ENCODE measurements around the gene COL4A4.

COL4A4 gene

DNA sequence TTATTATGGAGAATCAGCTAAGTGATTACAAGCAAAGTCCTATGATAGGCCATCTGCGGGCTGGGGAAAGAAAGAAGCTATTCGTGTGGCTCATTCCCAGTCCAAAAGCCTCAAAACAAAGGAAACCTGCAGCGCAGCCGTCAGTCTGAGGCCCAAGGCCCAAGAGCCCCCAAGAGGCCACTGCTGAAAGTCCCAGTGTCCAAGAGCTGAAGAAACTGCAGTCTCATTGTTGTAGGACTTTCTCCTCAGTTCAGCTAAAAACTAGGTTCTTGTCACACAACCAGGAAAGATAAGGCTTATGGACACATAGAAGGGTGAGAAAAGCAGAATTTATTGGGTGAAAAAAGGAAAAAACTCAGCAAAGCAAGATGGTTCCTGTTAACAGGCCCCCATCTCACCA, 185.0 kb downstream of the COL4A4 start:
- TF ChIP-seq FOXP2 (optimal IDR thresholded peaks at IDR 0.05; ENCODE audit: borderline replicate concordance, extremely low read depth, extremely low read length, insufficient read depth): no peak
- TF ChIP-seq POLR2AphosphoS5 (IDR thresholded peaks at IDR 0.05; ENCODE audit: low read depth, low read length): no peak
- TF ChIP-seq, protein P1, sequence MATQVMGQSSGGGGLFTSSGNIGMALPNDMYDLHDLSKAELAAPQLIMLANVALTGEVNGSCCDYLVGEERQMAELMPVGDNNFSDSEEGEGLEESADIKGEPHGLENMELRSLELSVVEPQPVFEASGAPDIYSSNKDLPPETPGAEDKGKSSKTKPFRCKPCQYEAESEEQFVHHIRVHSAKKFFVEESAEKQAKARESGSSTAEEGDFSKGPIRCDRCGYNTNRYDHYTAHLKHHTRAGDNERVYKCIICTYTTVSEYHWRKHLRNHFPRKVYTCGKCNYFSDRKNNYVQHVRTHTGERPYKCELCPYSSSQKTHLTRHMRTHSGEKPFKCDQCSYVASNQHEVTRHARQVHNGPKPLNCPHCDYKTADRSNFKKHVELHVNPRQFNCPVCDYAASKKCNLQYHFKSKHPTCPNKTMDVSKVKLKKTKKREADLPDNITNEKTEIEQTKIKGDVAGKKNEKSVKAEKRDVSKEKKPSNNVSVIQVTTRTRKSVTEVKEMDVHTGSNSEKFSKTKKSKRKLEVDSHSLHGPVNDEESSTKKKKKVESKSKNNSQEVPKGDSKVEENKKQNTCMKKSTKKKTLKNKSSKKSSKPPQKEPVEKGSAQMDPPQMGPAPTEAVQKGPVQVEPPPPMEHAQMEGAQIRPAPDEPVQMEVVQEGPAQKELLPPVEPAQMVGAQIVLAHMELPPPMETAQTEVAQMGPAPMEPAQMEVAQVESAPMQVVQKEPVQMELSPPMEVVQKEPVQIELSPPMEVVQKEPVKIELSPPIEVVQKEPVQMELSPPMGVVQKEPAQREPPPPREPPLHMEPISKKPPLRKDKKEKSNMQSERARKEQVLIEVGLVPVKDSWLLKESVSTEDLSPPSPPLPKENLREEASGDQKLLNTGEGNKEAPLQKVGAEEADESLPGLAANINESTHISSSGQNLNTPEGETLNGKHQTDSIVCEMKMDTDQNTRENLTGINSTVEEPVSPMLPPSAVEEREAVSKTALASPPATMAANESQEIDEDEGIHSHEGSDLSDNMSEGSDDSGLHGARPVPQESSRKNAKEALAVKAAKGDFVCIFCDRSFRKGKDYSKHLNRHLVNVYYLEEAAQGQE (IDR thresholded peaks at IDR 0.05; ENCODE audit: insufficient read depth in 1 of 2, low read depth in 2 of 2, low read length in 2 of 2): no peak
- TF ChIP-seq TAF1 (IDR thresholded peaks at IDR 0.05; ENCODE audit: borderline replicate concordance, insufficient read depth, low read length): no peak
- TF ChIP-seq SIN3A (IDR thresholded peaks at IDR 0.05; ENCODE audit: borderline replicate concordance, insufficient read depth, low read length): no peak

DNA sequence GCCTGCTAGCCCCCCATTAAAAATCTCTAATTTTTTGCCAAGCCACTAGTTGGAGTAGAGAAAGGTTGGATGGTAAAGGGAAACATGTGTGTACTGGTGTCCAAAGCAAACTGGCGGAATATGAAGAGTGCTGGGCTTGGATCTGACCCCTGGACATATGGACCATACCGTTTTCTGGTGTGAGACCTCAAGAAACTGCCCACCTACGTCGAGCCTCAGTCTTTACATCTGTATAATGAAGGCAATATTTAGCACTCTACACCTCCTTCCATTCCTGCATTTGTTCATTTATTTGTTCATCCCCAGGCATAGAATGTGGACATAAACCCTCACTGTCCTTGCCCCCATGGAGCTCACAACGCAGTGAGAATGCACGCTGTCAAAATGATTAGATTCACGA, 185.7 kb downstream of the COL4A4 start:
- no peak for TF ChIP-seq TAF1 (IDR thresholded peaks at IDR 0.05; ENCODE audit: borderline replicate concordance, insufficient read depth, low read length)
- TF ChIP-seq POLR2AphosphoS5 (IDR thresholded peaks at IDR 0.05; ENCODE audit: low read depth, low read length): no peak
- TF ChIP-seq SIN3A (IDR thresholded peaks at IDR 0.05; ENCODE audit: borderline replicate concordance, insufficient read depth, low read length): no peak
- TF ChIP-seq FOXP2 (optimal IDR thresholded peaks at IDR 0.05; ENCODE audit: borderline replicate concordance, extremely low read depth, extremely low read length, insufficient read depth): no peak
- TF ChIP-seq, protein P1 (IDR thresholded peaks at IDR 0.05; ENCODE audit: insufficient read depth in 1 of 2, low read depth in 2 of 2, low read length in 2 of 2): no peak

DNA sequence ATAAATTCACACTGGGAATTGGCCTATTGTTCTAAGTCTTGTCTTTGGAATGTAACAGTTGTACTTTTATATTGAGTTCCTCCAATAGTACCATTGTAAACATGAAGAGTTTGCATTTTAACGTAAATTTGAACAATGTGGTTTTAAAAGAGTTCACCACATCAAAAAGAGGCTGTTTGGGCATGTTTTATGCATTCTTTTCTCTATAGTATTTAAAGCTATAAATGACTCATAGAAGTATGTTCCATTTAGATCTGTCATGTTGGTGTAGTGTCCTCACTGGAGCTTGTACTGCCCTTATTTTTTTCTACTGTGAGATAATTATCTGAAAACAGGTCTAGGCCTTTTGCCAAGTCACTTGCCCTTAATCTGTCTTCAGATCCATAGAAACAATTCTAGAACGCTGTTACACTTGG, 186.2 kb downstream of the COL4A4 start:
- no peak for TF ChIP-seq FOXP2 (optimal IDR thresholded peaks at IDR 0.05; ENCODE audit: borderline replicate concordance, extremely low read depth, extremely low read length, insufficient read depth)
- no peak for TF ChIP-seq TAF1 (IDR thresholded peaks at IDR 0.05; ENCODE audit: borderline replicate concordance, insufficient read depth, low read length)
- no peak for TF ChIP-seq SIN3A (IDR thresholded peaks at IDR 0.05; ENCODE audit: borderline replicate concordance, insufficient read depth, low read length)

DNA sequence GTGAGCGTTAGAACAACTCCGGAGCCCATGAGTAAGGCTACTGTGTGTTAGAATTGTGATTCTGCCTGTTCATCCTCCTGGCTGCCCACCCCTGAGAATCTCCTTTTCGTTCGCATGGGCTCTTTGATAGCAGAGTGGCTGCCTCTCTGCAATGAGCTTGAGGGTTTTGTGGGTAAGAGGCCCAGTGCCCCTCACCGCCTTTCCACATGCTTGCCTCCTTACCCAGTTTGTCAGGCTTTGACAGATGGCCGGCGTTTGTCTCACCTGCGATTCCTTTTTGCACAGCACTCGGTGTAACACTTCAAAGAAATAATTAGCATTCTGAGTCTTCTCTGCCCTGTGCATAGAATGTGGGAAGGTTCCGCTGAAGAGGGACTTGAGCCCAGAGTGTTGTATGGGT, 190.2 kb downstream of the COL4A4 start:
- TF ChIP-seq POLR2AphosphoS5 (IDR thresholded peaks at IDR 0.05; ENCODE audit: low read depth, low read length) (no peak), SIN3A (IDR thresholded peaks at IDR 0.05; ENCODE audit: borderline replicate concordance, insufficient read depth, low read length) (no peak), FOXP2 (optimal IDR thresholded peaks at IDR 0.05; ENCODE audit: borderline replicate concordance, extremely low read depth, extremely low read length, insufficient read depth) (no peak), TAF1 (IDR thresholded peaks at IDR 0.05; ENCODE audit: borderline replicate concordance, insufficient read depth, low read length) (no peak)
- TF ChIP-seq, protein P1 (IDR thresholded peaks at IDR 0.05; ENCODE audit: insufficient read depth in 1 of 2, low read depth in 2 of 2, low read length in 2 of 2): no peak

DNA sequence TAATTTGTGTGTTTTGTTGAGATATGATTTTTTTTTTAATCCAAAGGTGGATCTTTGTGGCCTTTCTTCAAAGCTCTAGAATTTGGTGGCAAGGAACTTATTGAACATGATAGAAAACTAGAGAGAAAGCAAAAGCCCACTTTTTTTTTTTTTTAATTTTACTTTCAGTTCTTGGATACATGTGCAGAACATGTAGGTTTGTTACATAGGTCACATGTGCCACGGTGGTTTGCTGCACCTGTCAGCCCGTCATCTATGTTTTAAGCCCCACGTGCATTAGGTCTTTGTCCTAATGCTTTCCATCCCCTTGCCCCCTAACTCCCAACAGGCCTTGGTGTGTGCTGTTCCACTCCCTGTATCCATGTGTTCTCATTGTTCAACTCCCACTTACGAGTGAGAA, 192.2 kb downstream of the COL4A4 start:
- TF ChIP-seq, protein P1 (IDR thresholded peaks at IDR 0.05; ENCODE audit: insufficient read depth in 1 of 2, low read depth in 2 of 2, low read length in 2 of 2): no peak
- no peak for TF ChIP-seq FOXP2 (optimal IDR thresholded peaks at IDR 0.05; ENCODE audit: borderline replicate concordance, extremely low read depth, extremely low read length, insufficient read depth)
- no peak for TF ChIP-seq TAF1 (IDR thresholded peaks at IDR 0.05; ENCODE audit: borderline replicate concordance, insufficient read depth, low read length)
- no peak for TF ChIP-seq SIN3A (IDR thresholded peaks at IDR 0.05; ENCODE audit: borderline replicate concordance, insufficient read depth, low read length)
- TF ChIP-seq POLR2AphosphoS5 (IDR thresholded peaks at IDR 0.05; ENCODE audit: low read depth, low read length): no peak
